MM.1S (cell line): Measurements from ENCODE around the gene KIAA0513.

ENCODE experiments used
- CTCF ChIP-seq: fragments of 300-600 bp; sonication (generic); IDR thresholded peaks from 2 replicates; pipeline ENCODE4 v1.5.1; 2016; ENCODE audit warnings: antibody characterized with exemption, low read length, mixed read lengths
- EZH2 ChIP-seq: fragments of 300-600 bp; sonication (generic); optimal IDR thresholded peaks from 2 replicates; pipeline ENCODE3; 2017; ENCODE audit warnings: low read depth, mild to moderate bottlenecking, antibody characterized with exemption, low read length, mixed read lengths

- no peak for TF ChIP-seq CTCF
- no peak for TF ChIP-seq EZH2
These were observed 75.8 kb downstream of the KIAA0513 start for GRCh38 chr16:85103114-85104079.
